ENCODE measurements around the gene DIP2C. TPM values are rescaled to one million over a fixed set of nuclear protein-coding genes. Genes with fewer than 3 reads are reported as not detected.
"Not testable (repeated sequence)": the region's sequence is repeated elsewhere in the genome, so short reads cannot be mapped to it uniquely, and the experiment has no call there.

DIP2C gene
- total RNA-seq, 1 donor from 2014 or later, result 3.6 TPM

DNA sequence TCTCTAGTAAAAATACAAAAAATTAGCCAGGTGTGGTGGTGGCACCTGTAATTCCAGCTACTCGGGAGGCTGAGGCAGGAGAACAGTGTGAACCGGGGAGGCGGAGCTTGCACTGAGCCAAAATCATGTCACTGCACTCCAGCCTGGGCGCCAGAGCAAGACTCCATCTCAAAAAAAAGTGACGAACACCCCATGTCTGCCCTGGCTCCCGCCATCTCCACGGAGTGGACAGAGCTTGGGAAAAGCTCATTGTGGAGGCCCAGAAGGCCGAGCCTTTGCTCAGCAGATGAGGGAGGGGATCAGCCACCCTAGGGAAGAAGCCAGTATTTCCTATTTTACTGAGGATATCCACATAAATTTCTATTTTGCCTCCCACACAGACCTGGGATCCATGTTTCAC is 136.8 kb downstream of the DIP2C start:
- no peak for ATAC-seq

DNA sequence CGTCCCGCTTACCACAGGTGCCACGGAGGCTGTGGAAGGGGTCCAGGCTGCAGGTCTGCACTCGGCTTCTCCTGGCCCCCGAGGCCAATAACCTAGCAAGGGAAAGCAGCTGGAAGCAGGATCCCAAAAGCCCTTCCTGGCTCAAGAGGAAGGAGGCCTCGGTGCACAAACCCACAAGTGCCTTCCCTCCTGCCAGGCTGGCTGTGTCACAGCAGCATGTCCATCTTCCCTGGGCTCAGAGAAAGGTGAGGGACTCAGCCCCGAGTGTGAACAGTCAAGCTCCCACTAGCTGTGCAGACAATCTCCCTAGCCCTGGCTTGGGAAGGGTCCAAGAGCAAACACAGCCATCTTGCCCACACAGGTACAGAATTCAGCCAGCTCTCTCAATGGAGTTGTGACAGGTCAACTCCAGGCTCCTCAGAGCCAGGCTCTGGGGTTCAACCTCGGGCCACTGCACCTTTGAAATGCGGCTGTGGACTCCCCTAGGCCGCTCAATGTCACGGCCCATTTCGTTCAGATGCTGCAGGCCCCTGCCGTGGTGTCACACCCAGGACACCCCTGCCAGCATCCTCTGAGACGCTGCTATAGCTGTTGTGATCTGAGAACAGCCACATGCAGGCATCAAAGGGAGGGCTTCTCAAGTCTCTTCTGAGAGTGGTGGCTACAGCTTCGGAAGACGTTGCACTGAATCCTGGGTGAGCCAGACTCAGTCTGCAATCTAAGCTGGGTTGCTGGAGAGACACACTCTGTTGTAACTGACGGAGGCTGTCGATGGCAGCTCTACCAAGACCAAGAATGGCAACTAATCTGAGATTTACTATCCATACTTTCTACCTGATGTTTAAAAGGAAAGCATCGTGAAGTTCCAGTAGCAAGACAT is 137.9 kb downstream of the DIP2C start:
- ATAC-seq, result no peak

- peak; percentile 19 for ATAC-seq
These were observed 138.6 kb downstream of the DIP2C start for GRCh38 chr10:550665-551372.

DNA sequence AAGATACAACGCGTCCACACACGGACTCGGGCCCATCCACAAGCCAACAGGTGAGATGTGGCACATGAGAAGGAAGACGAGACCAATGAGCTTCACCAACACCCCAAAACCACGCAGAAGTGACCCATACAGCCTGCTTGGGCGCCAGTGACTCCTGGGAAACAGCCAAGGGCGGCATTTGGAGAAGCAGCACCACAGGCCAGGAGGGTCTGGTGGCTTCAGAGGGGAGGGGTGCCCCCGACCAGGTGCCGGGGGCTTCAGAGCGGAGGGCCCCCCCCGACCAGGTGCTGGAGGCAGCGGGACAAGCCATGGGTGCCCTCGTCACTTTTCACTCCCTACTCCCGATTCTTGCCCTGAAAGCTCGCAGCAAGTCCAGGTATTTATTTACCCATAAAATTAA is 140.1 kb downstream of the DIP2C start:
- no peak for ATAC-seq

DNA sequence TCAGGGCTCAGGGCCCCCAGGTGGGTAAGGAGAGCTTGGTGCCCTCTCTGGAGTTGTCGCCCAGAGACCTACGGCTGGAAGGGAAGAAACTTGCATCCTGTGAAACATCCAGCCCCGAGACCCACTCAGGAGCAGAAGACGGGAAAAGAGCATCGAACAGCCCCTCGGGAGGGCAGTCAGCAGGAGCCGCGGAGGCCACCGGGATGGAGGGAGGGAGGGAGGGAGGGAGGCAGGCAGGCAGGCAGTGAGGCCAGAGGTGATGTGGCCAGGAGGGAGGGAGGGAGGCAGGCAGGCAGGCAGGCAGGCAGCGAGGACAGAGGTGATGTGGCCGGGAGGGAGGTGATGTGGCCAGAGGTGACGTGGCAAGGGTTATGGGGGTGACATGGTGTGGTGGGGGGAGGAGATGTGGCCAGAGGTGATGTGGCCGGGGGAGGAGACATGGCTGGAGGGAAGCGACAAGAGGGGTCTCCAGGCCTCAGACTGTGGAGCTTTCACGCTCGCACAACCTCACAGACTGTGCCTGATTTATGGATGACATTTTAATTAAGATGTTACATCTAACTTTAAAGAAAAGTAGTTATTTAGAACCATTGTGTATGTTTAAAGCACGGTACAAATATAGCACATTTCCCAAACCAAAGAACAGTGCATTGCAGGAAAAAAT is 141.1 kb downstream of the DIP2C start:
- no peak for ATAC-seq

GRCh38 chr10:547591-548081 is 141.8 kb downstream of the DIP2C start:
- no peak for ATAC-seq

GRCh38 chr10:546971-547590 is 142.4 kb downstream of the DIP2C start:
- no peak for ATAC-seq

DNA sequence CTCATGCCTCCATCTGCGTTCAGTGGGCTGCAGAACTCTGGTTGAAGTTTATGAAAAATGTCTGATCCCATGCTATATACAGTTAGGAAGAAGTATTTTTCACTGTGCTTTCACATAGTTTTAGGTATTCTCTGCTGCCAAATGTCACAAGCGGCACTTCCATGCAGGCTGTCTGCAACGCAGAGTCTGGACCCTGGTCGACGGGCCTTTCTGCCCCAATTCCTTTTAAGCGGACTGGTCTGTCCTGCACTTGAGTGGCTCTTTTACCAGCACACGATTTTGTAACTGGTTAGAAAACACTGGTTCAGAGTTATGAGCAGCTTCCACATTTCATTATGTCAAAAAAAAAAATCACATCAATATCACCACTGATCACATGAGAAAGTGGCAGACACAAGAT is 143.0 kb downstream of the DIP2C start:
- ATAC-seq, result no peak

- no peak for ATAC-seq
These were observed 145.3 kb downstream of the DIP2C start for GRCh38 chr10:543862-544822.

DNA sequence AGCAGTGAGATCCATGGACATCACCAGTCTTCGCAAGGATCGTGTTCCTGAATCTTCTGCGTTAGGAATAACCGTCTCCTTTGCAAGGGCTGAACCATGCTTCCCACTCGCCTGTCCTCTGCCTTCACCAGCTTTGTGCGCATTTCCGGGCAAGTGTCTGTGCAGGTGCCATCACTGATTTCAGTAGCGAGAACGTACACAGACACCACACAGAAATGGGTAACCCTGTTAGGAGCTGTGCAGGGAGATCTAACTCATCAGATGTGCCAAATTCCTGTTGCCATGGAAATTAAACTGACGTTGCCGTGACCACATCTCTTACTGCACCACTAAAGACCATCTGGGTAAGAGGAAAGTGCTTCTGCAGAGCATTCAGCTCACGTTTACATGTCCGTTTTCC is 146.3 kb downstream of the DIP2C start:
- ATAC-seq, result no peak

DNA sequence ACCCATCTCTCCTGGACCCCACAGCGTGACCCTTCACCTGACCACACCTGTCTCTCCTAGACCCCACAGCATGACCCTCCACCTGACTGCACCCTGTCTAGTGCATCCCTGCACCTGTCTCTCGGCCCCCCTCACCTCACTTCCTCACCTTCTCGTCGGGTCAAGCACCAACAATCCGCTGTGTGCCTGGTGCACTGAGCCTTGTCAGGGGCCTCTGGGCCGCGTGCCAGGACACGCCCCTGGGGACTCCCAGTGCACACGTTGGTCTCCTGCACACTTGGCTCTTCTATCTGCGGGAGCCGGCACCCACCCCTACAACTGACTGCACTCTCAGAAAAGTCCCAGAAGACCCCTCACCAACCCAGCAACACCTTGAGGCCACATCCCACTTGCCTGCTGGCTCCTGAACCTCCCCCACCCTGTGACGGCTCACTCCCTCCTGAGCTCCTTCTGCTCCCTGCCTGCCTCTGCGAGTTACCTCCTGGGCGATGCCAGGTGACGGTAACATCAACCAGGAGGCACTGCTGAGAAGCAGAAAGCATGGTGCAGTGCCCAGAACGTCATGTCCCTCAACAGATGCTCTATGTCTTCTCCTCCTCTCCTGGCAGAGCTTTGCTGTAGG is 147.6 kb downstream of the DIP2C start:
- no peak for ATAC-seq

DNA sequence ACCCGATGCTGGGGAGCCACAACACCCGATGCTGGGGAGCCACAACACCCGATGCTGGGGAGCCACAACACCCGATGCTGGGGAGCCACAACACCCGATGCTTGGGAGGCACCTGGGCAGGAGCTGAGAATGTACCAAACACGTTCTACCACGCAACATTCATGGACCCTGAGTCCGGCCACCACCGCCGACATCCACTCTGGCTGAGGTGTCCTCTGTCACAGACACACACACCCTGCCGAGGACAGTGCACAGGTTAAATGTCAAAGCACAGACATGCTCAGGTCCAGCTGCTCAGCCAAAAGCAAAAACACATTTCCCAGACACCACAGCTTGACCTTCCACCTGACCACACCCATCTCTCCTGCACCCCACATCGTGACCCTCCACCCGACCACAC is 148.4 kb downstream of the DIP2C start:
- ATAC-seq, result no peak

DNA sequence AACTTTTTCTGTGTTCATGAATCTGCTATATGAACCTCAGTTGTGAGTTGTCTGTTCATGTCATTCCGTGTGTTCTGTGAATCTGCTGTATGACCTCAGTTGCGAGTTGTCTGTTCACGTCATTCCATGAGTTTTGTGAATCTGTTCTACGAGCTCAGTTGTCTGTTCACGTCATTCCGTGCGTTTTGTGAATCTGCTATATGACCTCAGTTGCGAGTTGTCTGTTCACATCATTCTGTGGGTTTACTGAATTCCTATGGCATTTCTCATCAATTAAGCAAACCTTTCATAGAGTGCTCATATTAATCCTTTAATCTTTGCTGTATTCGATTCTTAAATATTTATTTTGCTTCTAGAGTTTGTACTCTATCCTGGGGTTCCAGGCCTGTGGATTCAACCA is 150.6 kb downstream of the DIP2C start:
- no peak for ATAC-seq

DNA sequence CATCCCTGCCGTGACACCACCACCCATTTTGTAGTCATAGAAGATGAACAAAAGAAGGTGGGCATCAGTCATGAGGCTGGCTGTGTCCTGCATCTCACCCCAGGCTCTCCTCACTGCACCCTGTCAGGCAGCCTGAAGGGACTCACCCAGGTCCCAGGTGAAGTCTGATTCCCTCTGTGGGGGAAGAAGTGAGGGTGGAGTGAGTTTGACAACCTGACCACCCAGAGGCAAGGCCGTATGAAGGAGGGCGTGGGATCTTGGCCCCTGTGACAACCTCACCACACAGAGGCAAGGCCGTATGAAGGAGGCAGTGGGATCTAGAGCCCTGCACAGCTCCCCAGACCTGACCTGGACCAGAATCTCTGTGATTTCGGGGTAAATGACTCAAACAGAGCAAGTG is 152.5 kb downstream of the DIP2C start:
- ATAC-seq, result no peak

DNA sequence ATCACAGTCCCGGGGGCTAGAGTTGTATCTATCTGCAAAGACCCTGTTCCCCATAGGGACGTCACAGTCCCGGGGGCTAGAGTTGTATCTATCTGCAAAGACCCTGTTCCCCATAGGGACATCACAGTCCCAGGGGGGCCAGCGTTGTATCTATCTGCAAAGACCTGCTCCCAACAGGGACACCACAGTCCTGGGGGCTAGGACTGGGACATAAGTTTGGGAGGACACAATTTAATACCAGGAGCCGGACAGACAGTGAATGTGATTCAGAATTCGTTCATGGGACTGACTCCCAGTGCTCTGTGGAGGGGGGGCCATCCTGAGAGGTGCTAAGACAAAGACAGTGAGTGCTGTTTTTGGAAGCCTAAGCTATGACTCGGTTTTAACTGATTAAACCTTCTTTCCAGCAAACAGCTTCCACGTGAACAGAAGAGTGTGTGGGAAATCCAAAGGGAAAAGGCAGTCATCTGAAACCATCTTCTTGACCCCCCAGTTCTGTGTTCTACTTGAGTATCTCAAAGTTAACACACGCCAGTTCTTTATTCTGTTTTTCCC is 153.0 kb downstream of the DIP2C start:
- no peak for ATAC-seq

DNA sequence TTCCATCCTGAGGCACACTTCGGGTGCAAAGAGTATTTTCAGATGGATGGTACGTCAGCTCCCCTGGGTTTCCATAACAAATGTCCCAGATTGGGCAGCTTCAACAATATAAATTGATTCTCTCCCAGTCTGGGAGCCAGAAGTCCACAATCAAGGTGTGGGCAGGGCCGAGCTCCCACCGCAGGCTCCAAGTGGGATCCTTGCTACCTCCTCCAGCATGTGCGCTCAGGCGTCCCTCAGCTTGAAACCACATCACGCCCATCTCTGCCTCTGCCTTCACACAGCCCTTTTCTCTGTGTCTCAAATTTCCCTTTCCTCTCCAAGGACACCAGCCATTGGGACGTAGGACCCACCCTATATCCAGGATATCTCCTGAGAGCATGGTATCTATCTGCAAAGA is 153.5 kb downstream of the DIP2C start:
- ATAC-seq, result no peak

GRCh38 chr10:535051-535450 is 154.4 kb downstream of the DIP2C start:
- ATAC-seq, result no peak

- ATAC-seq, result no peak
These were observed 155.4 kb downstream of the DIP2C start for GRCh38 chr10:534047-534566.

GRCh38 chr10:533611-534010 is 155.9 kb downstream of the DIP2C start:
- ATAC-seq, result no peak

- no peak for ATAC-seq
These were observed 156.3 kb downstream of the DIP2C start for GRCh38 chr10:533186-533585.

DNA sequence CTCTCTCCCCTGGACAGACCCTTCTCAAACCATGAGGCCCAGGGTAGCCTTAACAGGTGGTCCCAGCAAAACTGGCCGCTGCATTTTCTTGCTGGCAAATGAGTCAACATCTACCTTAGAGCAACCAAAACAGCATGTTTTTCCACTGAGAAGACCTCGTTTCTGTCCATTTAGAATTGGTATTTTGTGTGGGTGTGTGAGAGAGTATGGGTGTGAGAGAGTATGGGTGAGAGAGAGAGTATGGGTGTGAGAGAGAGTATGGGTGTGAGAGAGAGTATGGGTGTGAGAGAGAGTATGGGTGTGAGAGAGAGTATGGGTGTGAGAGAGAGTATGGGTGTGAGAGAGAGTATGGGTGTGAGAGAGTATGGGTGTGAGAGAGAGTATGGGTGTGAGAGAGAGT is 157.1 kb downstream of the DIP2C start:
- not testable (repeated sequence) for ATAC-seq
